ENCODE results near the gene MED15.

The MED15 gene

GRCh38 chr22:20551805-20552442, 44.5 kb downstream of the MED15 start:
- DNase-seq (ENCODE audit: low read depth in 2 of 2): peak; percentile 62 to 63

GRCh38 chr22:20552443-20553401, 45.3 kb downstream of the MED15 start:
- DNase-seq (ENCODE audit: low read depth in 2 of 2): no peak

- no peak for DNase-seq (ENCODE audit: low read depth in 2 of 2)
Measured at GRCh38 chr22:20553947-20554741, 46.7 kb downstream of the MED15 start.

GRCh38 chr22:20554824-20555223, 47.4 kb downstream of the MED15 start:
- DNase-seq (ENCODE audit: low read depth in 2 of 2): no peak

GRCh38 chr22:20558534-20558933, 51.1 kb downstream of the MED15 start:
- DNase-seq (ENCODE audit: low read depth in 2 of 2): no peak

- no peak for DNase-seq (ENCODE audit: low read depth in 2 of 2)
Measured at GRCh38 chr22:20559174-20559760, 51.9 kb downstream of the MED15 start.

- no peak for DNase-seq (ENCODE audit: low read depth in 2 of 2)
Measured at GRCh38 chr22:20560716-20561115, 53.3 kb downstream of the MED15 start.

GRCh38 chr22:20561882-20562281, 54.5 kb downstream of the MED15 start:
- no peak for DNase-seq (ENCODE audit: low read depth in 2 of 2)

GRCh38 chr22:20562607-20563465, 55.4 kb downstream of the MED15 start:
- no peak for DNase-seq (ENCODE audit: low read depth in 2 of 2)

GRCh38 chr22:20563466-20563906, 56.1 kb downstream of the MED15 start:
- DNase-seq (ENCODE audit: low read depth in 2 of 2): no peak

GRCh38 chr22:20563941-20564371, 56.5 kb downstream of the MED15 start:
- DNase-seq (ENCODE audit: low read depth in 2 of 2): no peak

GRCh38 chr22:20565079-20565734, 57.8 kb downstream of the MED15 start:
- no peak for DNase-seq (ENCODE audit: low read depth in 2 of 2)

GRCh38 chr22:20565761-20566160, 58.4 kb downstream of the MED15 start:
- DNase-seq (ENCODE audit: low read depth in 2 of 2): no peak

- DNase-seq (ENCODE audit: low read depth in 2 of 2): peak in 1 of 2 donors; percentile 37
Measured at GRCh38 chr22:20566420-20567260, 59.2 kb downstream of the MED15 start.

GRCh38 chr22:20567371-20567847, 60.0 kb downstream of the MED15 start:
- DNase-seq (ENCODE audit: low read depth in 2 of 2): no peak

GRCh38 chr22:20567993-20568417, 60.6 kb downstream of the MED15 start:
- no peak for DNase-seq (ENCODE audit: low read depth in 2 of 2)

- no peak for DNase-seq (ENCODE audit: low read depth in 2 of 2)
Measured at GRCh38 chr22:20568502-20569058, 61.2 kb downstream of the MED15 start.
